Measurements from ENCODE around the gene GPR85. TPM values are rescaled to one million over a fixed set of nuclear protein-coding genes. Genes with fewer than 3 reads are reported as not detected.

Gene GPR85
- total and polyA plus RNA-seq, 2 of the 4 experiments (the other 2 are of a cell fraction): 1.7 to 5.4 TPM

- no peak overlapping the region for H4K8ac ChIP-seq (ENCODE audit: low read depth in 2 of 2, low read length in 2 of 2)
- CTCF ChIA-PET: no interaction called here
- no CpG with 5 or more reads among the region's 10 CpGs for WGBS, 2 experiments (ENCODE audit: extremely low coverage in 2 of 2, insufficient read length in 1 of 2)
These were observed 2.7 kb downstream of the GPR85 start for GRCh38 chr7:113083816-113084495.

More at GRCh38 chr7:113083816-113084495, 2.7 kb downstream of the GPR85 start:
- TF ChIP-seq POLR2A (IDR thresholded peaks at IDR 0.05; ENCODE audit: low read depth, low read length): no peak
- no peak for TF ChIP-seq MAZ (IDR thresholded peaks at IDR 0.05; ENCODE audit: borderline replicate concordance, low read depth, low read length)
- TF ChIP-seq FOS (IDR thresholded peaks at IDR 0.05; ENCODE audit: low read depth, low read length): no peak
- no peak for TF ChIP-seq RFX5 (IDR thresholded peaks at IDR 0.05; ENCODE audit: low read depth, low read length)
- no peak for TF ChIP-seq RAD21 (IDR thresholded peaks at IDR 0.05; ENCODE audit: low read length)
- no peak for TF ChIP-seq RCOR1 (IDR thresholded peaks at IDR 0.05; ENCODE audit: insufficient replicate concordance, low read length)
- no peak for TF ChIP-seq BHLHE40 (IDR thresholded peaks at IDR 0.05; ENCODE audit: low read depth, low read length)
- Histone ChIP-seq H4K20me1 (ENCODE audit: insufficient read depth, low read length) (no peaks in the 10 kb centered on the region), H3K4me3 (ENCODE audit: insufficient read depth, low read depth, low read length) (no peak overlapping the region), H3K36me3 (ENCODE audit: control insufficient read depth, insufficient read depth, low read length) (no peaks in the 10 kb centered on the region), H3K9ac (ENCODE audit: low read depth, low read length) (no peak overlapping the region), H3K4me1 (ENCODE audit: control insufficient read depth, insufficient read depth, low read length) (0 out of 2 replicates have a peak, but pooled peaks cover 3% of the 10 kb centered on the region), H3K27me3 (ENCODE audit: control insufficient read depth, insufficient read depth, low read length) (no peaks in the 10 kb centered on the region), H2BK15ac (ENCODE audit: low read depth, low read length) (no peak overlapping the region), H3K14ac (replicated peaks; ENCODE audit: low read depth, low read length) (no peak overlapping the region), H2BK5ac (ENCODE audit: low read depth, low read length, poor library complexity, severe bottlenecking) (no peak overlapping the region), H3K4me2 (ENCODE audit: low read depth, low read length) (no peak overlapping the region), H2AFZ (replicated peaks; ENCODE audit: low read length, poor library complexity) (no peak overlapping the region), H3K23ac (ENCODE audit: low read depth, low read length) (no peak overlapping the region), H3K4ac (ENCODE audit: low read depth, low read length) (no peak overlapping the region), H4K5ac (ENCODE audit: low read depth, low read length) (no peak overlapping the region), H3K27ac (ENCODE audit: insufficient read depth, low read length) (no peak overlapping the region), H3K18ac (ENCODE audit: low read depth, low read length) (no peak overlapping the region), H2AK5ac (ENCODE audit: low read depth, low read length) (no peak overlapping the region), H2AK9ac (replicated peaks; ENCODE audit: low read depth, low read length, poor library complexity) (no peak overlapping the region), H3K9me3 (ENCODE audit: control insufficient read depth, insufficient read depth, low read length) (no peaks in the 10 kb centered on the region), H2BK120ac (ENCODE audit: low read depth, low read length) (no peak overlapping the region), H2BK20ac (ENCODE audit: low read depth, low read length) (no peak overlapping the region), H3K79me1 (ENCODE audit: low read depth in 1 of 2, low read length in 2 of 2) (no peaks in the 10 kb centered on the region), H3K9me1 (ENCODE audit: insufficient read depth, low read length) (no peaks in the 10 kb centered on the region; the same call in 1 of the 2 replicates), H3K56ac (ENCODE audit: extremely low read depth, insufficient read depth, low read length) (no peak overlapping the region), H4K91ac (ENCODE audit: insufficient read depth, low read depth, low read length) (no peak overlapping the region)
- DNase-seq: no peak
- ATAC-seq (ENCODE audit: low read depth): no peak
- POLR2A ChIA-PET (ENCODE audit: unreplicated experiment): no interaction called here
- dilution Hi-C loops (cut with HindIII; ENCODE audit: low sequenced_read_pairs, unreplicated experiment) (no loop called here), intact Hi-C loops (cut with micrococcal nuclease) (loop anchor here (10.0 kb wide), 1 partner anchor 341 kb away; no protein-coding TSS in a partner anchor), in situ Hi-C loops (cut with MboI; ENCODE audit: low sequenced_read_pairs) (no loop called here)
- BruUV-seq (replicated peaks): no TSS peak

Data from IMR-90 (cell line).